ENCODE data around the gene PRDM16. TPM values are rescaled to one million over a fixed set of nuclear protein-coding genes. Genes with fewer than 3 reads are reported as not detected.

PRDM16 gene
- total RNA-seq, 1 donor from 2014 or later: 84.2 TPM

- TF ChIP-seq, protein P1, sequence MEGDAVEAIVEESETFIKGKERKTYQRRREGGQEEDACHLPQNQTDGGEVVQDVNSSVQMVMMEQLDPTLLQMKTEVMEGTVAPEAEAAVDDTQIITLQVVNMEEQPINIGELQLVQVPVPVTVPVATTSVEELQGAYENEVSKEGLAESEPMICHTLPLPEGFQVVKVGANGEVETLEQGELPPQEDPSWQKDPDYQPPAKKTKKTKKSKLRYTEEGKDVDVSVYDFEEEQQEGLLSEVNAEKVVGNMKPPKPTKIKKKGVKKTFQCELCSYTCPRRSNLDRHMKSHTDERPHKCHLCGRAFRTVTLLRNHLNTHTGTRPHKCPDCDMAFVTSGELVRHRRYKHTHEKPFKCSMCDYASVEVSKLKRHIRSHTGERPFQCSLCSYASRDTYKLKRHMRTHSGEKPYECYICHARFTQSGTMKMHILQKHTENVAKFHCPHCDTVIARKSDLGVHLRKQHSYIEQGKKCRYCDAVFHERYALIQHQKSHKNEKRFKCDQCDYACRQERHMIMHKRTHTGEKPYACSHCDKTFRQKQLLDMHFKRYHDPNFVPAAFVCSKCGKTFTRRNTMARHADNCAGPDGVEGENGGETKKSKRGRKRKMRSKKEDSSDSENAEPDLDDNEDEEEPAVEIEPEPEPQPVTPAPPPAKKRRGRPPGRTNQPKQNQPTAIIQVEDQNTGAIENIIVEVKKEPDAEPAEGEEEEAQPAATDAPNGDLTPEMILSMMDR (IDR thresholded peaks at IDR 0.05): no peak
- Histone ChIP-seq H3K27me3 (no peaks in the 10 kb centered on the region), H3K9me3 (peaks cover 0 to 8% of the 10 kb centered on the region in 2 donors), H3K4me1 (no peaks in the 10 kb centered on the region), H3K27ac (no peak overlapping the region), H3K36me3 (no peaks in the 10 kb centered on the region), H3K4me3 (no peak overlapping the region)
- intact Hi-C loops (cut with DNase I): no loop called here
- no peak for DNase-seq (ENCODE audit: low spot score in 2 of 2)
These were observed 372.4 kb downstream of the PRDM16 start for GRCh38 chr1:3441410-3441847.

GRCh38 chr1:3441880-3442279 is 372.9 kb downstream of the PRDM16 start:
- Histone ChIP-seq H3K4me3 (no peak overlapping the region), H3K4me1 (no peaks in the 10 kb centered on the region), H3K27me3 (no peaks in the 10 kb centered on the region), H3K36me3 (no peaks in the 10 kb centered on the region), H3K9me3 (peaks cover 0 to 9% of the 10 kb centered on the region in 2 donors), H3K27ac (no peak overlapping the region)
- intact Hi-C loops (cut with DNase I): no loop called here
- TF ChIP-seq, protein P1 (IDR thresholded peaks at IDR 0.05): no peak
- DNase-seq (ENCODE audit: low spot score in 2 of 2): no peak

DNA sequence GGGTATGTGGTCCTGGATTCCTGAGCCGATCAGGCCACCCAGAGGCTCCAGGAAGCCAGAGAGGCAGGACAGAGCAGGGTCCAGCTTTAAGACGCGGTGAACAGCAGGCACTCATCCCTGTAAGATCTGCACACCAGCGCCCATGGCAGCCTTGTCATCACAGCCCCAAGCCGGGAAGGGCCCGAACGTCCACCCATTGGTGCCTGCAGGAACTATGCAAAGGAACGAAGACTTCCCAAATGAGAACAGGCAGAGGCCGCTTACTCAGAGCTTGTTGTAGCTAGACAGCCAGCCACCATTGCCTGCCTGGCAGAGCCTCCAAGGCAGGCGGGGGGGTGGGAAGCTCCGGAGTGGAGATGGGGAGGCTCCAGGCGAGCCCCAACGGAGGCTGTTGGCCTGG is 373.3 kb downstream of the PRDM16 start:
- H3K36me3 ChIP-seq: no peaks in the 10 kb centered on the region
- no peaks in the 10 kb centered on the region for H3K27me3 ChIP-seq
- intact Hi-C loops (cut with DNase I): no loop called here
- peaks cover 0 to 9% of the 10 kb centered on the region in 2 donors for H3K9me3 ChIP-seq
- H3K4me3 ChIP-seq: no peak overlapping the region
- no peak for DNase-seq (ENCODE audit: low spot score in 2 of 2)
- TF ChIP-seq, protein P1 (IDR thresholded peaks at IDR 0.05): no peak
- H3K4me1 ChIP-seq: no peaks in the 10 kb centered on the region
- no peak overlapping the region for H3K27ac ChIP-seq

- TF ChIP-seq, protein P1 (IDR thresholded peaks at IDR 0.05): no peak
- no peaks in the 10 kb centered on the region for H3K36me3 ChIP-seq
- H3K4me3 ChIP-seq: no peak overlapping the region
- H3K27ac ChIP-seq: no peak overlapping the region
- intact Hi-C loops (cut with DNase I): no loop called here
- H3K9me3 ChIP-seq: peaks cover 0 to 9% of the 10 kb centered on the region in 2 donors
- no peak for DNase-seq (ENCODE audit: low spot score in 2 of 2)
- H3K27me3 ChIP-seq: no peaks in the 10 kb centered on the region
- H3K4me1 ChIP-seq: no peaks in the 10 kb centered on the region
These were observed 373.9 kb downstream of the PRDM16 start for GRCh38 chr1:3442901-3443300.

- DNase-seq (ENCODE audit: low spot score in 2 of 2): no peak
These were observed 374.8 kb downstream of the PRDM16 start for GRCh38 chr1:3443807-3444206.

More at GRCh38 chr1:3443807-3444206, 374.8 kb downstream of the PRDM16 start:
- Histone ChIP-seq H3K27ac (no peak overlapping the region), H3K4me3 (no peak overlapping the region), H3K9me3 (peaks cover 0 to 9% of the 10 kb centered on the region in 2 donors), H3K27me3 (no peaks in the 10 kb centered on the region), H3K36me3 (no peaks in the 10 kb centered on the region), H3K4me1 (no peaks in the 10 kb centered on the region)
- TF ChIP-seq, protein P1 (IDR thresholded peaks at IDR 0.05): no peak
- intact Hi-C loops (cut with DNase I): no loop called here

Data from ascending aorta (tissue), 2 donors.